OCI-LY3 (cell line): ENCODE results near the gene ZBTB16.
"Not testable (repeated sequence)": the region's sequence is repeated elsewhere in the genome, so short reads cannot be mapped to it uniquely, and the experiment has no call there.

ENCODE experiments used
- EZH2phosphoT487 ChIP-seq: fragments of 200-600 bp; shearing (Covaris generic); IDR thresholded peaks from 2 replicates; pipeline ENCODE4 v1.6.1; 2018; ENCODE audit warnings: antibody characterized with exemption, mixed run types, low read depth
- TF ChIP-seq, protein P1 (sequence below): fragments of 200-600, 300-600 bp; sonication (generic); IDR thresholded peaks from 2 replicates; pipeline ENCODE4 v1.5.1; 2014; ENCODE audit warnings: antibody characterized with exemption, low read length, low read depth

DNA sequence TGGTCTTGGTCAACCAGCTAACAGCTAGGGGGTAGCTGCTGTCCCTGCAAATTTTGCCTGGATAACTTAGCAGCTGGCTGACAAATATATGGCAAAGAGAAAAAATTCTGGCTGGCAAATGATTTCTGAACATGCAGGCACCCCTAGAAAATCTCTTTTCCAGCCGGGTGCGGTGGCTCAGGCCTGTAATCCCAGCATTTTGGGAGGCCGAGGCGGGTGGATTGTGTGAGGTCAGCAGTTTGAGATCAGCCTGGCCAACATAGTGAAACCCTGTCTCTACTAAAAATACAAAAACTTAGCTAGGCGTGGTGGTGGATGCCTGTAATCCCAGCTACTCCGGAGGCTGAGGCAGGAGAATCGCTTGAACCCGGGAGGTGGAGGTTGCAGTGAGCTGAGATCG lies 9.7 kb upstream of the ZBTB16 start:
- TF ChIP-seq, protein P1, sequence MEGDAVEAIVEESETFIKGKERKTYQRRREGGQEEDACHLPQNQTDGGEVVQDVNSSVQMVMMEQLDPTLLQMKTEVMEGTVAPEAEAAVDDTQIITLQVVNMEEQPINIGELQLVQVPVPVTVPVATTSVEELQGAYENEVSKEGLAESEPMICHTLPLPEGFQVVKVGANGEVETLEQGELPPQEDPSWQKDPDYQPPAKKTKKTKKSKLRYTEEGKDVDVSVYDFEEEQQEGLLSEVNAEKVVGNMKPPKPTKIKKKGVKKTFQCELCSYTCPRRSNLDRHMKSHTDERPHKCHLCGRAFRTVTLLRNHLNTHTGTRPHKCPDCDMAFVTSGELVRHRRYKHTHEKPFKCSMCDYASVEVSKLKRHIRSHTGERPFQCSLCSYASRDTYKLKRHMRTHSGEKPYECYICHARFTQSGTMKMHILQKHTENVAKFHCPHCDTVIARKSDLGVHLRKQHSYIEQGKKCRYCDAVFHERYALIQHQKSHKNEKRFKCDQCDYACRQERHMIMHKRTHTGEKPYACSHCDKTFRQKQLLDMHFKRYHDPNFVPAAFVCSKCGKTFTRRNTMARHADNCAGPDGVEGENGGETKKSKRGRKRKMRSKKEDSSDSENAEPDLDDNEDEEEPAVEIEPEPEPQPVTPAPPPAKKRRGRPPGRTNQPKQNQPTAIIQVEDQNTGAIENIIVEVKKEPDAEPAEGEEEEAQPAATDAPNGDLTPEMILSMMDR, result not testable (repeated sequence)
- TF ChIP-seq EZH2phosphoT487, result not testable (repeated sequence)
